ENCODE measurements around the gene MXI1.
"Not testable (repeated sequence)": the region's sequence is repeated elsewhere in the genome, so short reads cannot be mapped to it uniquely, and the experiment has no call there.

The MXI1 gene

DNA sequence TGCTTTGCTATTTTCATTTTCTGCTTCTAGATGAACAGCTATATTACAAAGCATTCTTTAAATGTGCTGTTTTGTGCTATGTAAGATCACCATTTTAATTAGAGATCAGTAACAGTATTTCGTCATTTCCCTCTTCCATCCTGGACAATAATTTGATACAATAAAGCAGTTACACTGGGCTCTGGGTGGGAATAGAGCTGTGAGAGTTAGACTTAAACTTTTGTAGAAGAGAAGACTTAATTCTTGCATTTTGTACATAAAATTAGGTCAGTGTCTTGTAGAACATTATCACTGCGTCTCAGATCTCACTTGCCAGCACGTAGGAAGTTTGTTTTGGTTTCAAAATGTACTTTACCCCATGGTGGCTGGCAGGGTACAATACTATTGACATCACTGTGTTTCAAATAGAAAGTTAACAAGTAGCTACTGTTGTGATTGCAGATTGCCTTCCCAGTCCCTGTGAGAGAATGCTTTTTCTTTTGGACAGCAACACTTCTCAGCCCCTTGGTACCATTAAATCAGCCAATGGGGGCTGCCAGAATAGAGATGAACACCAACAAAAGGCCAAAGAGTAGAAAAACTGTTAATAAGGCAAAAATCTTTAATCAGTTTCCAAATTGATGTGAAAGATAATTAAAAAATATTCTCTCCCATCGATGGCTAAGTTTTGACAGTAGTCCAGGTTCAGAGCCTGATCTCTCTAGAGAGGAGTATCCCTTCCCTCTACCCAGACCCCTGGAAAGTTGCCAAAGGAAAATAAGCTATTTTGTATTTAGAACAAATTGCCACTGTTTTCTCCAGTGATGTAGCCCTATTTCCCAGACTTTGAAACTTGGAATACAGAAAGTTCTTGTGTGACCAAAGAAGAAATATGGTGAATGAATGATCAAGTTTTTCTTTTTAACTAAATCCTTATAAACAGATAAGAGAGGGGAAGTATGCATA, 62.2 kb downstream of the MXI1 start:
- DNase-seq (ENCODE audit: low spot score): no peak
- Histone ChIP-seq H3K4me3 (ENCODE audit: severe bottlenecking) (no peak overlapping the region), H3K9me3 (ENCODE audit: severe bottlenecking) (no peaks in the 10 kb centered on the region), H3K27ac (ENCODE audit: poor library complexity, severe bottlenecking) (no peak overlapping the region), H3K36me3 (ENCODE audit: low read depth) (no peaks in the 10 kb centered on the region), H3K27me3 (ENCODE audit: insufficient read depth, poor library complexity, severe bottlenecking) (no peaks in the 10 kb centered on the region), H3K4me1 (ENCODE audit: insufficient read depth, poor library complexity, severe bottlenecking) (peaks cover 5% of the 10 kb centered on the region)
- no peak for ATAC-seq (ENCODE audit: low read depth)
- TF ChIP-seq, protein P1, sequence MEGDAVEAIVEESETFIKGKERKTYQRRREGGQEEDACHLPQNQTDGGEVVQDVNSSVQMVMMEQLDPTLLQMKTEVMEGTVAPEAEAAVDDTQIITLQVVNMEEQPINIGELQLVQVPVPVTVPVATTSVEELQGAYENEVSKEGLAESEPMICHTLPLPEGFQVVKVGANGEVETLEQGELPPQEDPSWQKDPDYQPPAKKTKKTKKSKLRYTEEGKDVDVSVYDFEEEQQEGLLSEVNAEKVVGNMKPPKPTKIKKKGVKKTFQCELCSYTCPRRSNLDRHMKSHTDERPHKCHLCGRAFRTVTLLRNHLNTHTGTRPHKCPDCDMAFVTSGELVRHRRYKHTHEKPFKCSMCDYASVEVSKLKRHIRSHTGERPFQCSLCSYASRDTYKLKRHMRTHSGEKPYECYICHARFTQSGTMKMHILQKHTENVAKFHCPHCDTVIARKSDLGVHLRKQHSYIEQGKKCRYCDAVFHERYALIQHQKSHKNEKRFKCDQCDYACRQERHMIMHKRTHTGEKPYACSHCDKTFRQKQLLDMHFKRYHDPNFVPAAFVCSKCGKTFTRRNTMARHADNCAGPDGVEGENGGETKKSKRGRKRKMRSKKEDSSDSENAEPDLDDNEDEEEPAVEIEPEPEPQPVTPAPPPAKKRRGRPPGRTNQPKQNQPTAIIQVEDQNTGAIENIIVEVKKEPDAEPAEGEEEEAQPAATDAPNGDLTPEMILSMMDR (IDR thresholded peaks at IDR 0.05; ENCODE audit: poor library complexity, severe bottlenecking): no peak

DNA sequence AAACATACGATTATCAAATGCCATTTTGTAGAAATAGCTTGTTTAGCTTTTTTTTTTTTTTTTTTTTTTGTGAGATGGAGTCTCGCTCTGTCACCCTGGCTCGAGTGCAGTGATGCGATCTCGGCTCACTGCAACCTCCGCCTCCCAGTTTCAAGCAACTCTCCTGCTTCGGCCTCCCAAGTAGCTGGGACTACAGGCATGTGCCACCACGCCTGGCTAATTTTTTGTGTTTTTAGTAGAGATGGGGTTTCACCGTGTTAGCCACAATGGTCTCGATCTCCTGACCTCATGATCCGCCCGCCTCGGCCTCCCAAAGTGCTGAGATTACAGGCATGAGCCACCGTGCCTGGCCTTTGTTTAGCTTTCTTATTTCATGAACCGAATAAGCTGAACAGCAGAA, 65.6 kb downstream of the MXI1 start:
- not testable (repeated sequence) for H3K36me3 ChIP-seq (ENCODE audit: low read depth); H3K4me1 ChIP-seq (ENCODE audit: insufficient read depth, poor library complexity, severe bottlenecking); H3K27me3 ChIP-seq (ENCODE audit: insufficient read depth, poor library complexity, severe bottlenecking); H3K4me3 ChIP-seq (ENCODE audit: severe bottlenecking); H3K9me3 ChIP-seq (ENCODE audit: severe bottlenecking); ATAC-seq (ENCODE audit: low read depth); H3K27ac ChIP-seq (ENCODE audit: poor library complexity, severe bottlenecking); DNase-seq (ENCODE audit: low spot score)

DNA sequence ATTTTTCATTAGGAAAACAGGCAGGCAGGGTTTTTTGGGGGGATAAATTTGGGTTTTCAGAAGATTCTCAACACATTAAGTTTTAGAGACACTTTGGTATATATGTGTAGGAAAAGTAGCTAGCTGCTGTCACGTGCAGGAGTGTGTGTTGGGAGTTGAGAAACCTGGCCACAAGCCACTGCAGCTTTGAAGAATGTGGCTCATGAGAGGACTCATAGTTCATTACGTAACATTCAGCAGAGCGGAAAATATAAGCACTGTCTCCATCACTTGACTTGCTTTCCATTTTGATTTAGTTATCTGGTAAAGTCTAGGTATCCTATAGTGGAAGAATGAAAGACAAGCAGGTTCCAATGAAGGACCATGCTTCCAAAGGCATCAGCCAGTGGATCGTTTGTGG, 66.1 kb downstream of the MXI1 start:
- Histone ChIP-seq H3K9me3 (ENCODE audit: severe bottlenecking) (no peaks in the 10 kb centered on the region), H3K4me3 (ENCODE audit: severe bottlenecking) (no peak overlapping the region), H3K4me1 (ENCODE audit: insufficient read depth, poor library complexity, severe bottlenecking) (peaks cover 5% of the 10 kb centered on the region), H3K27me3 (ENCODE audit: insufficient read depth, poor library complexity, severe bottlenecking) (no peaks in the 10 kb centered on the region), H3K36me3 (ENCODE audit: low read depth) (no peaks in the 10 kb centered on the region), H3K27ac (ENCODE audit: poor library complexity, severe bottlenecking) (no peak overlapping the region)
- DNase-seq (ENCODE audit: low spot score) (no peak), ATAC-seq (ENCODE audit: low read depth) (peak; percentile 48; the same call in 1 of the 3 replicates)
- TF ChIP-seq, protein P1 (IDR thresholded peaks at IDR 0.05; ENCODE audit: poor library complexity, severe bottlenecking): no peak

DNA sequence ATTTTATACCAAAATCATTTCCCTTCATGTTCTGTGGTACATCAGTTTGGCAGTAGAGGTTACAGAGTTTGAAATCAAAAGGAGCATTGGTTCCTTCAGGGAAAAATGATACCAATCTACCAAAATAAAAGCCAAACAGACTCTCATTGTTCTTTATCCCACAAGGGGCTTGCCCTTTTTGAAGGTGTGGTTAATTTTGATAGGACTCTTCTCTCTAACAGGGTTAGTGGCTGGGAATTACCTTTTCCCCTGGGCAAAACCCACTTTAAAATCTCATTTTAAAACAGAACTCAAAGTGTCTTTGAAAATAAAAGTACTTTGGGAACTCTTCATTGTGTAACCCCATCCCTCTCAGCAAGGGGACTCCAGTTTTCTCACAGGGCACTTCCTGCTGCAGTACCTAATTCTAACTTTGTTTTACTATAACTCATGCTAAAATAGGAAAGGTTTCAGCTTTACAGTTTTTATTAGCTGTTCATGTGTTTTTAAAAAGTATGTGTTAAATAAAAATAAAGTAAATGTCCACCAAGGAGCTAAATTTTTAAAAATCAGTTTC, 66.7 kb downstream of the MXI1 start:
- Histone ChIP-seq H3K9me3 (ENCODE audit: severe bottlenecking) (no peaks in the 10 kb centered on the region), H3K36me3 (ENCODE audit: low read depth) (no peaks in the 10 kb centered on the region), H3K4me3 (ENCODE audit: severe bottlenecking) (no peak overlapping the region), H3K4me1 (ENCODE audit: insufficient read depth, poor library complexity, severe bottlenecking) (peaks cover 5% of the 10 kb centered on the region), H3K27ac (ENCODE audit: poor library complexity, severe bottlenecking) (no peak overlapping the region), H3K27me3 (ENCODE audit: insufficient read depth, poor library complexity, severe bottlenecking) (no peaks in the 10 kb centered on the region)
- TF ChIP-seq, protein P1 (IDR thresholded peaks at IDR 0.05; ENCODE audit: poor library complexity, severe bottlenecking): no peak
- ATAC-seq (ENCODE audit: low read depth): no peak
- DNase-seq (ENCODE audit: low spot score): no peak

DNA sequence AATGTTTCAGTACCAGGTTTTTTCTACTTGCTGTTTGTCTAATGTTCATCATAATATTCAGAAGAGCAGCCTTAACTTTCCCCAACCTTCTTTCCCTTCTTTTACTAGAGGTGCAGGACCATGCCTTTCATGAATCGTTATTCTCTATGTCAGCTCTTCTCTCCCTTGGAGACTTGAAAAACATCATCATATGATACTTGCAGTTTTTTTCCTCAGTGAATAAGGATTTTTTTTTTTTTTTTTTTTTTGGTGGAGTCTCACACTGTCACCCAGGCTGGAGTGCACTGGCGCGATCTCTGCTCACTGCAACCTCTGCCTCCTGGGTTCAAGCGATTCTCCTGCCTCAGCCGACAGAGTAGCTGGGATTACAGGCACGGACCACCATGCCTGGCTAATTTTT, 67.2 kb downstream of the MXI1 start:
- Histone ChIP-seq H3K27ac (ENCODE audit: poor library complexity, severe bottlenecking) (no peak overlapping the region), H3K9me3 (ENCODE audit: severe bottlenecking) (no peaks in the 10 kb centered on the region), H3K4me3 (ENCODE audit: severe bottlenecking) (no peak overlapping the region), H3K36me3 (ENCODE audit: low read depth) (peaks cover 2% of the 10 kb centered on the region), H3K27me3 (ENCODE audit: insufficient read depth, poor library complexity, severe bottlenecking) (no peaks in the 10 kb centered on the region), H3K4me1 (ENCODE audit: insufficient read depth, poor library complexity, severe bottlenecking) (peaks cover 5% of the 10 kb centered on the region)
- TF ChIP-seq, protein P1 (IDR thresholded peaks at IDR 0.05; ENCODE audit: poor library complexity, severe bottlenecking): no peak
- ATAC-seq (ENCODE audit: low read depth): no peak
- DNase-seq (ENCODE audit: low spot score): no peak

Measured in RWPE2 (cell line).